Keratinocyte (primary cell): Measurements from ENCODE around the gene ZC3H18. TPM values are rescaled to one million over a fixed set of nuclear protein-coding genes. Genes with fewer than 3 reads are reported as not detected.

Source experiments
- DNase-seq: peaks from one replicate; pipeline ENCODE4 v3.0.0-alpha.2; 2011; ENCODE audit warnings: low read depth, missing footprints, low spot score
- FAIRE-seq: peaks from 2 replicates; lab custom pipeline; 2011; peaks lifted over from hg19 to GRCh38; lab: Jason Lieb, UNC
- H2AFZ ChIP-seq: 2 replicates; pipeline ENCODE4 v1.6.0; 2012; ENCODE audit warnings: low read length, control low read depth, inconsistent platforms; ENCODE audit not compliant: control insufficient read depth
- H3K27ac ChIP-seq: 2 replicates; pipeline ENCODE4 v1.5.1; 2011; ENCODE audit warnings: low read length; ENCODE audit not compliant: control insufficient read depth, insufficient read depth
- H3K27me3 ChIP-seq: 3 replicates; pipeline ENCODE4 v1.6.0; 2011; ENCODE audit warnings: low read length; ENCODE audit not compliant: control insufficient read depth, insufficient read depth; ENCODE audit errors: extremely low read depth
- H3K36me3 ChIP-seq, 2 experiments: 2 replicates in 1 of 2; 3 replicates in 1 of 2; pipeline ENCODE4 v1.5.1; 2011; ENCODE audit warnings: low read length in 2 of 2, mild to moderate bottlenecking in 1 of 2; ENCODE audit not compliant: control insufficient read depth in 2 of 2, insufficient read depth in 2 of 2; ENCODE audit errors: extremely low read depth in 1 of 2
- H3K4me1 ChIP-seq: 3 replicates; pipeline ENCODE4 v1.5.1; 2011; ENCODE audit warnings: low read length; ENCODE audit not compliant: control insufficient read depth, insufficient read depth; ENCODE audit errors: extremely low read depth
- H3K4me2 ChIP-seq: 3 replicates; pipeline ENCODE4 v1.6.0; 2011; ENCODE audit warnings: low read depth, low read length; ENCODE audit not compliant: control insufficient read depth, insufficient read depth; ENCODE audit errors: extremely low read depth
- H3K4me3 ChIP-seq, 3 experiments: fragments of 200-600 bp in 1 of 3; sonication (generic) in 1 of 3; 2 replicates in 2 of 3; 3 replicates in 1 of 3; pipeline ENCODE4 v1.5.1; 2011 to 2016; ENCODE audit warnings: low read length in 3 of 3, mild to moderate bottlenecking in 3 of 3, control low read depth in 2 of 3, inconsistent platforms in 1 of 3, low read depth in 1 of 3, mixed read lengths in 1 of 3, mixed run types in 1 of 3, moderate library complexity in 1 of 3; ENCODE audit not compliant: control insufficient read depth in 2 of 3, insufficient read depth in 2 of 3; ENCODE audit errors: extremely low read depth in 1 of 3
- H3K79me2 ChIP-seq: 2 replicates; pipeline ENCODE4 v1.6.0; 2012; ENCODE audit warnings: low read length; ENCODE audit not compliant: control insufficient read depth, insufficient read depth
- H3K9ac ChIP-seq: 3 replicates; pipeline ENCODE4 v1.6.0; 2011; ENCODE audit warnings: low read length; ENCODE audit not compliant: control insufficient read depth, insufficient read depth; ENCODE audit errors: extremely low read depth
- H3K9me1 ChIP-seq: 3 replicates; pipeline ENCODE4 v1.6.0; 2011; ENCODE audit warnings: low read length; ENCODE audit not compliant: control insufficient read depth, insufficient read depth; ENCODE audit errors: extremely low read depth
- H3K9me3 ChIP-seq: 2 replicates; pipeline ENCODE4 v1.5.1; 2012; ENCODE audit warnings: low read depth, low read length; ENCODE audit not compliant: control insufficient read depth
- H4K20me1 ChIP-seq: 3 replicates; pipeline ENCODE4 v1.6.0; 2011; ENCODE audit warnings: low read length; ENCODE audit not compliant: control insufficient read depth, insufficient read depth; ENCODE audit errors: extremely low read depth
- EZH2 ChIP-seq: IDR thresholded peaks from one replicate; pipeline ENCODE4 v1.6.1; 2012; ENCODE audit warnings: inconsistent platforms, mild to moderate bottlenecking, low read length, moderate library complexity
- dilution Hi-C: fragments of 300-500 bp; cut with MboI; formaldehyde crosslinking; loops from one replicate; pipeline ENCODE4 v1.7.0; 2020; ENCODE audit warnings: low sequenced_read_pairs; ENCODE audit not compliant: extremely low pct_ligation_motif_present
- polyA plus RNA-seq, 5 experiments: library from polyadenylated mRNA; depleted of rRNA in 3 of 5; stranded (reverse) in 3 of 5; stranded (forward) in 1 of 5; unstranded in 1 of 5; fragments of >200 nt; gene quantifications; 1 replicate in 1 of 5; 2 replicates in 3 of 5; 3 replicates in 1 of 5; pipeline versions ENCODE4 v1.2.1 to v1.2.3, GENCODE V29; 2011 to 2012; ENCODE audit warnings: missing spikeins in 2 of 5, low read depth in 1 of 5, low replicate concordance in 1 of 5
- TF ChIP-seq, protein P1 (sequence below), 3 experiments: IDR thresholded peaks in 1 of 3; conservative IDR thresholded peaks in 1 of 3; optimal IDR thresholded peaks in 1 of 3; 2 replicates in 2 of 3; 3 replicates in 1 of 3; pipeline versions ENCODE3 to v1.5.1; 2011; ENCODE audit warnings: low read length in 3 of 3, mild to moderate bottlenecking in 3 of 3, moderate library complexity in 2 of 3, control low read depth in 1 of 3, inconsistent platforms in 1 of 3; ENCODE audit not compliant: insufficient read depth in 2 of 3; ENCODE audit errors: extremely low read depth in 1 of 3

ZC3H18 gene
- polyA plus RNA-seq, 1 donor (not counting 4 experiments of a cell fraction or from before 2014, with no cell fraction given): 7.5 TPM

GRCh38 chr16:88552815-88553214, 17.4 kb upstream of the ZC3H18 start:
- H3K27ac ChIP-seq: no peak overlapping the region
- no peaks in the 10 kb centered on the region for H4K20me1 ChIP-seq
- H3K4me2 ChIP-seq: no peak overlapping the region
- FAIRE-seq: no peak
- no peak for DNase-seq
- H2AFZ ChIP-seq: no peak overlapping the region
- H3K4me1 ChIP-seq: no peaks in the 10 kb centered on the region
- H3K36me3 ChIP-seq: no peaks in the 10 kb centered on the region
- TF ChIP-seq, protein P1, sequence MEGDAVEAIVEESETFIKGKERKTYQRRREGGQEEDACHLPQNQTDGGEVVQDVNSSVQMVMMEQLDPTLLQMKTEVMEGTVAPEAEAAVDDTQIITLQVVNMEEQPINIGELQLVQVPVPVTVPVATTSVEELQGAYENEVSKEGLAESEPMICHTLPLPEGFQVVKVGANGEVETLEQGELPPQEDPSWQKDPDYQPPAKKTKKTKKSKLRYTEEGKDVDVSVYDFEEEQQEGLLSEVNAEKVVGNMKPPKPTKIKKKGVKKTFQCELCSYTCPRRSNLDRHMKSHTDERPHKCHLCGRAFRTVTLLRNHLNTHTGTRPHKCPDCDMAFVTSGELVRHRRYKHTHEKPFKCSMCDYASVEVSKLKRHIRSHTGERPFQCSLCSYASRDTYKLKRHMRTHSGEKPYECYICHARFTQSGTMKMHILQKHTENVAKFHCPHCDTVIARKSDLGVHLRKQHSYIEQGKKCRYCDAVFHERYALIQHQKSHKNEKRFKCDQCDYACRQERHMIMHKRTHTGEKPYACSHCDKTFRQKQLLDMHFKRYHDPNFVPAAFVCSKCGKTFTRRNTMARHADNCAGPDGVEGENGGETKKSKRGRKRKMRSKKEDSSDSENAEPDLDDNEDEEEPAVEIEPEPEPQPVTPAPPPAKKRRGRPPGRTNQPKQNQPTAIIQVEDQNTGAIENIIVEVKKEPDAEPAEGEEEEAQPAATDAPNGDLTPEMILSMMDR (optimal IDR thresholded peaks at IDR 0.05 in 1 of 3, IDR thresholded peaks at IDR 0.05 in 1 of 3, conservative IDR thresholded peaks at IDR 0.05 in 1 of 3; ENCODE audit: extremely low read depth in 1 of 3, insufficient read depth in 2 of 3, low read length in 3 of 3): no peak
- no peak for TF ChIP-seq EZH2
- dilution Hi-C loops: no loop called here
- H3K9me1 ChIP-seq: no peaks in the 10 kb centered on the region
- no peak overlapping the region for H3K9ac ChIP-seq
- peaks cover 34% of the 10 kb centered on the region for H3K27me3 ChIP-seq
- H3K79me2 ChIP-seq: no peaks in the 10 kb centered on the region
- no peak overlapping the region for H3K4me3 ChIP-seq
- H3K9me3 ChIP-seq: no peaks in the 10 kb centered on the region

GRCh38 chr16:88553739-88554138, 16.5 kb upstream of the ZC3H18 start:
- no peaks in the 10 kb centered on the region for H3K9me3 ChIP-seq
- TF ChIP-seq, protein P1 (optimal IDR thresholded peaks at IDR 0.05 in 1 of 3, IDR thresholded peaks at IDR 0.05 in 1 of 3, conservative IDR thresholded peaks at IDR 0.05 in 1 of 3; ENCODE audit: extremely low read depth in 1 of 3, insufficient read depth in 2 of 3, low read length in 3 of 3): no peak
- no peak for TF ChIP-seq EZH2
- no peak overlapping the region for H3K4me2 ChIP-seq
- H3K9ac ChIP-seq: no peak overlapping the region
- no peaks in the 10 kb centered on the region for H3K79me2 ChIP-seq
- no peaks in the 10 kb centered on the region for H3K9me1 ChIP-seq
- DNase-seq (no peak), FAIRE-seq (no peak)
- no peak overlapping the region for H2AFZ ChIP-seq
- dilution Hi-C loops: no loop called here
- no peak overlapping the region for H3K4me3 ChIP-seq
- H3K27me3 ChIP-seq: peaks cover 31% of the 10 kb centered on the region
- H3K36me3 ChIP-seq: no peaks in the 10 kb centered on the region
- H4K20me1 ChIP-seq: no peaks in the 10 kb centered on the region
- H3K27ac ChIP-seq: no peak overlapping the region
- no peaks in the 10 kb centered on the region for H3K4me1 ChIP-seq
